Fibroblast of pulmonary artery (primary cell): ENCODE results near the gene NFYC.

Experiments
- DNase-seq: peaks from one replicate; pipeline ENCODE4 v3.0.0-alpha.2; 2010; ENCODE audit warnings: low read depth
- H3K4me3 ChIP-seq: replicated peaks from 2 replicates; pipeline ENCODE4 v1.5.1; 2011; ENCODE audit warnings: low read depth, mild to moderate bottlenecking, control low read depth, low read length, moderate library complexity
- CTCF ChIP-seq: IDR thresholded peaks from 2 replicates; pipeline ENCODE4 v1.5.1; 2011; ENCODE audit warnings: mild to moderate bottlenecking, control low read depth, low read length, inconsistent platforms; ENCODE audit errors: missing control alignments

Gene NFYC

GRCh38 chr1:40664167-40664537 is 27.4 kb upstream of the NFYC start:
- no peak for TF ChIP-seq CTCF
- H3K4me3 ChIP-seq: no peak overlapping the region

GRCh38 chr1:40664791-40665190 is 26.7 kb upstream of the NFYC start:
- no peak overlapping the region for H3K4me3 ChIP-seq
- DNase-seq: no peak
- TF ChIP-seq CTCF: no peak

More at GRCh38 chr1:40664167-40664537, 27.4 kb upstream of the NFYC start:
- no peak for DNase-seq

GRCh38 chr1:40665335-40666171 is 26.0 kb upstream of the NFYC start, which contains the start of gene RIMS3:
RIMS3 (minus strand) TSS chr1:40665682; CDS start chr1:40641925, 23,757 bp downstream.
- TF ChIP-seq CTCF: no peak
- H3K4me3 ChIP-seq: peak within 1 kb of the TSS; percentile 36
- DNase-seq: peak; percentile 40

- H3K4me3 ChIP-seq: no peak overlapping the region
- TF ChIP-seq CTCF: peak; percentile 94
- DNase-seq: peak; percentile 75
Observed at GRCh38 chr1:40668769-40669525, 22.6 kb upstream of the NFYC start.

- DNase-seq: no peak
- TF ChIP-seq CTCF: no peak
- H3K4me3 ChIP-seq: no peak overlapping the region
Observed at GRCh38 chr1:40673452-40673851, 18.1 kb upstream of the NFYC start.

- TF ChIP-seq CTCF: no peak
- no peak for DNase-seq
- H3K4me3 ChIP-seq: no peak overlapping the region
Observed at GRCh38 chr1:40676501-40676900, 15.0 kb upstream of the NFYC start.
